Right atrium auricular region (tissue), 2 donors: ENCODE results near the gene C19orf38. TPM values are rescaled to one million over a fixed set of nuclear protein-coding genes. Genes with fewer than 3 reads are reported as not detected.

Experiments used
- DNase-seq: peaks from one replicate; pipeline ENCODE4 v3.0.0-alpha.2; 2019; ENCODE audit warnings: low spot score
- H3K27ac ChIP-seq, 2 donors: fragments of 200-600 bp; sonication (generic); 1 replicate in 1 of 2; 2 replicates in 1 of 2; pipeline ENCODE4 v1.5.1; 2016 to 2019
- H3K27me3 ChIP-seq, 2 donors: fragments of 200-600 bp; sonication (generic); one replicate each; pipeline versions ENCODE4 v1.5.1 to v1.6.0; 2017 to 2019
- H3K36me3 ChIP-seq: fragments of 200-600 bp; sonication (generic); one replicate; pipeline ENCODE4 v1.5.1; 2016
- H3K4me1 ChIP-seq, 2 donors: fragments of 200-600 bp; sonication (generic); one replicate each; pipeline versions ENCODE4 v1.5.1 to v1.6.0; 2017 to 2019
- H3K4me3 ChIP-seq, 2 donors: fragments of 200-600 bp; sonication (generic); 1 replicate in 1 of 2; 2 replicates in 1 of 2; pipeline ENCODE4 v1.5.1; 2017 to 2019; ENCODE audit warnings: mild to moderate bottlenecking in 1 of 2, moderate library complexity in 1 of 2
- H3K9me3 ChIP-seq, 2 donors: fragments of 200-600 bp; sonication (generic); one replicate each; pipeline ENCODE4 v1.5.1; 2019
- CTCF ChIP-seq, 2 donors: fragments of 200-600 bp; sonication (generic); IDR thresholded peaks; one replicate each; pipeline ENCODE4 v1.5.1; 2019; ENCODE audit warnings: antibody characterized with exemption in 2 of 2
- total RNA-seq, 2 donors: library from RNA; depleted of rRNA; stranded (reverse); fragments of >200 nt; gene quantifications; one replicate each; pipeline ENCODE4 v1.1.0, GENCODE V29; 2016

Gene C19orf38
- total RNA-seq, 2 donors from 2014 or later: 1.5 TPM; not detected in 1

- no peak for DNase-seq
- Histone ChIP-seq H3K36me3 (peaks cover 89% of the 10 kb centered on the region), H3K27me3 (no peaks in the 10 kb centered on the region), H3K4me1 (no peaks in the 10 kb centered on the region), H3K27ac (no peak overlapping the region), H3K4me3 (no peak overlapping the region), H3K9me3 (no peaks in the 10 kb centered on the region)
- TF ChIP-seq CTCF (IDR thresholded peaks at IDR 0.05): no peak
These were observed 42.4 kb upstream of the C19orf38 start for GRCh38 chr19:10805758-10806247.

DNA sequence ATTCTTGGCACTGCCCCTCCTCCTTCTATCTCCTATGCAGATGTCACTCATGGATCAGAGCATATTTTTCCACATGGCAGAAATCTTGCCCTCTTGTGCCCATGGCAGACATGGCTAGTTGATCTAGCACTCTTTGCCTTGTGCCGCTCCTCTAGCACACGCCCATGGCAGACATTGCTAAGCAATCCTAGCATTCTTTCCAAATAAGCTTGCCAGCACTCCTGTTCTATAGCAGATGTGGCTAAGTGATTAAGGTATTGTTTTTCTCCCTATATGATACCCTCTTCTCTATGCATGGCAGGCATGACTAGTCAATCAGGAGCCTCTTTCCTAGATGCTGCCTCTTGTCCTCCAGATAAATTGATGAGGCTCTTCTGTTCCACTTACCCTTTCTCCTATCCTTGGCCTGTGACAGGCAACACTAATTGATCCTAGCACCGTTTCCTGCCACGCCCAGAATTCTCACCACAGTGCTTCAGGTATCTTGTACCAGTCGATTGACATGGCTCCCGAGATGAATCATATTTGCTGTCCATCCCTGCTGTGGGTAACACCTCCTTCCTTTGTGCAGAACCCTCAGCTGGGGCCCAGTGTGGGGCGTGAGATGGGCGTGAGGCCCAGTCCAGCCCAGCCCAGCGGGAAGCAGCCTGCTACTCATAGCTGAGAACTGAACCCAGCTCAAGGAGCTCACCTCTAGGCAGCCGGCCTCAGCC lies 39.1 kb upstream of the C19orf38 start:
- no peak overlapping the region for H3K27ac ChIP-seq
- no peaks in the 10 kb centered on the region for H3K27me3 ChIP-seq
- DNase-seq: no peak
- H3K4me3 ChIP-seq: no peak overlapping the region
- peaks cover 81% of the 10 kb centered on the region for H3K36me3 ChIP-seq
- no peak for TF ChIP-seq CTCF (IDR thresholded peaks at IDR 0.05)
- peaks cover 0 to 10% of the 10 kb centered on the region in 2 donors for H3K4me1 ChIP-seq
- no peaks in the 10 kb centered on the region for H3K9me3 ChIP-seq

GRCh38 chr19:10809651-10810285 lies 38.4 kb upstream of the C19orf38 start:
- Histone ChIP-seq H3K36me3 (peaks cover 77% of the 10 kb centered on the region), H3K27ac (no peak overlapping the region), H3K4me3 (no peak overlapping the region), H3K4me1 (peaks cover 0 to 10% of the 10 kb centered on the region in 2 donors), H3K27me3 (no peaks in the 10 kb centered on the region), H3K9me3 (no peaks in the 10 kb centered on the region)
- TF ChIP-seq CTCF (IDR thresholded peaks at IDR 0.05): no peak
- DNase-seq: no peak

DNA sequence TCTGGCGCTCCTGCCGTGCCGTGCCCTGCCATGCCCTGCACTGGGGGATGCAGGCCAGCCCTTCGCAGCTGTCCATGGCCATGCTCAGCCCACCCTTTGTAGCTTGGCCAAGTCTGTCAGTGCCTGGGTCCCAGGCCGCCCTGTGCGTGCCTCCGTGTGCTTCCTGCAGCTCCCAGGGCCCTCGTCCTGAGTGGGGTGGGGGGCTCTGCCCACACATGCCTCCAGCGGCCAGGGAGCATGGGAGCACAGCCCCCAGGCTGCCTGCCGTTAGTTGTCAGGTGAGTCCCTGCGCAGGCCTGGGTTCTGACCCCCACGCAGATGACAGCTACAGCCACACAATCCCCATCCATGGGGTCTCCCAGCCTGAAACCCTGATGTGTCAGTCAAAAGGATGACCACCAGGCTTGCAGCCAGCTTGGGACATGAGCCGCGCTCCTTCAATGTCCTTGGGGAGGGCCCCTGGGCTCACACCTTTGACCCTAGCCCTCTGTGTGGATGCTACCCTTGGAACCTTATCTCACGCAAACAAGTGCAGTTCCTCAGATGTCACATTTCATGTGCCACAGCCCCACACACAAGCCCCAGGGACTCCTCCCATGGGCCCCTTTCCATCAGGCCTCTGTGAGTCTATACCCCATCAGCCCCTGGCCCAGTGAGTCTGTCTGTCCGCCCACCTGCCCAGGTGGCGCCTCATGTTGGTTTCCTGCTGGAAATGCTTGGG lies 36.7 kb upstream of the C19orf38 start:
- Histone ChIP-seq H3K27ac (no peak overlapping the region), H3K36me3 (peaks cover 76% of the 10 kb centered on the region), H3K4me1 (peaks cover 0 to 10% of the 10 kb centered on the region in 2 donors), H3K27me3 (no peaks in the 10 kb centered on the region), H3K4me3 (no peak overlapping the region), H3K9me3 (no peaks in the 10 kb centered on the region)
- no peak for DNase-seq
- TF ChIP-seq CTCF (IDR thresholded peaks at IDR 0.05): no peak

- Histone ChIP-seq H3K4me1 (peaks cover 0 to 10% of the 10 kb centered on the region in 2 donors), H3K27me3 (no peaks in the 10 kb centered on the region), H3K9me3 (no peaks in the 10 kb centered on the region), H3K4me3 (no peak overlapping the region), H3K36me3 (peaks cover 78% of the 10 kb centered on the region), H3K27ac (no peak overlapping the region)
- TF ChIP-seq CTCF (IDR thresholded peaks at IDR 0.05): no peak
- no peak for DNase-seq
These were observed 36.0 kb upstream of the C19orf38 start for GRCh38 chr19:10812196-10812595.
